ENCODE data around the gene MEG3.

Gene MEG3

DNA sequence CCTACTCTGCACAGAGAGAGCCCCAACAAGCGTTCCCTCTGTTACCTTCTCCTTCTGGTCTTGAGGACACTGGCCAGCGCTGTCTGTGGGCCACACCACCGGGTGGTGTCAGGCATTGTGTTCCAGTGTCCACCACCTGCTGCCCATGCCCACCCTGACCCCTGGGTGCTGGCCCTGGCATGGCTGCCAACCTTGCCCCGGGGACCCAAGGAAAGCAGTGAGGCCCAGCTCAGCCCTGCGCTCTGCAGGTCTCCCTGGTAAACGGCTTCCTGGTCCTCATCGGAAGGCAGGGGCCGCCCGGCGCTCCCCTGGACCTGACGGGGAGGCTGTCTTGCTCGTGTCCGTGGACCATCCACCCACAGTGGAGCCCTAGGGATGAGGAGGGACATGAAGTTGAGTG is 21.8 kb upstream of the MEG3 start:
- Histone ChIP-seq H3K27ac (ENCODE audit: low read depth, low read length) (no peak overlapping the region), H3K56ac (ENCODE audit: low read length) (no peak overlapping the region), H3K79me2 (ENCODE audit: control insufficient read depth, insufficient read depth, low read length) (no peaks in the 10 kb centered on the region), H3K4me2 (ENCODE audit: low read length) (no peak overlapping the region), H3K36me3 (ENCODE audit: control insufficient read depth, insufficient read depth, low read length) (no peaks in the 10 kb centered on the region), H4K8ac (ENCODE audit: low read depth, low read length) (no peak overlapping the region), H2BK120ac (ENCODE audit: low read depth, low read length) (no peak overlapping the region), H3K79me1 (ENCODE audit: low read length) (no peaks in the 10 kb centered on the region), H3K18ac (ENCODE audit: low read length) (no peak overlapping the region), H3K23ac (ENCODE audit: low read length) (no peak overlapping the region), H2BK5ac (ENCODE audit: low read length) (no peak overlapping the region), H3K9ac (ENCODE audit: low read length) (no peak overlapping the region), H3K4me1 (ENCODE audit: control insufficient read depth, low read depth, low read length) (no peaks in the 10 kb centered on the region), H2BK15ac (replicated peaks; ENCODE audit: low read depth) (no peak overlapping the region), H4K5ac (ENCODE audit: low read length) (no peak overlapping the region), H2AK5ac (ENCODE audit: low read length) (no peak overlapping the region), H3K4me3 (ENCODE audit: low read length) (no peak overlapping the region), H3K27me3 (ENCODE audit: insufficient read depth, low read length, poor library complexity) (no peaks in the 10 kb centered on the region), H3K4ac (ENCODE audit: low read depth, low read length) (no peak overlapping the region)
- DNase-seq = no peak
- no CpG with 5 or more reads among the region's 13 CpGs for WGBS (ENCODE audit: extremely low coverage, insufficient coverage, low lambda C conversion rate)

DNA sequence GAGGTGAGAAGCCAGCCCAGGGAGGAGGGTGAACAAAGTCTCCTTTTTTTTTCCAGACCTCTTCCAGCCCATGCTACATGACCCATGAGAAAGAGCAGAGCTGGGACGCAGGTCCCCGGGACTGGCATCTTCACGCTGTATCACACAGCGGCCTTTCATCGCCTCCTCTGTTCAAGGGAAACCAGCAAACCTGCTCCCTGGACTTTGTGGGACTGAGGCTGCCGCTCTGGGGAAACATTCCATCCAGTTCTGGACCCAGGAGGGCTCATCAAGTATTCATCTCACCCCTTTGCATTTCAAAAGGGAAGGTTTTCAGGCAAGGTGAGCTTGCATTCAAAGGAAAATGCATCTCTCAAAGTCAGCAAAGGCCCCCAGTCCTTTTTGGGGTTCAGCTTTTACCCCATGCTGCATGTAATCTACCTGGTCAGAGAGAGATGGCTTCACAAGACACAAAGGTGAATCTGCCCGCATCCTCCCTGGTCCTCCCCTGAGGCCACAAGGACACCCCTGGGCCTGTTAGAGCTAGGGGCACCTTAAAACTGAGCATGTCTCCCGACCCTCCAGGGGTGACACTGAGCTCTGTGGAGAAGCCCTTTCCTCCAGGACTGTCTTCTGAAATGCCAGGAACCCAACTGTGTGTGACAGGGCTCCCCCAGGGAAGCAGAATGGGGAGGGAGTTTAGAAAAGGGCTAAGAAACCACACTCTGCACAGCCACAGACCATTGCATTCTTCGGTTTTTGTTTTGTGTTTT is 21.2 kb upstream of the MEG3 start:
- Histone ChIP-seq H3K9ac (ENCODE audit: low read length) (no peak overlapping the region), H4K8ac (ENCODE audit: low read depth, low read length) (no peak overlapping the region), H3K27me3 (ENCODE audit: insufficient read depth, low read length, poor library complexity) (no peaks in the 10 kb centered on the region), H2BK15ac (replicated peaks; ENCODE audit: low read depth) (no peak overlapping the region), H3K4me2 (ENCODE audit: low read length) (no peak overlapping the region), H2BK120ac (ENCODE audit: low read depth, low read length) (no peak overlapping the region), H2BK5ac (ENCODE audit: low read length) (no peak overlapping the region), H3K23ac (ENCODE audit: low read length) (no peak overlapping the region), H3K18ac (ENCODE audit: low read length) (no peak overlapping the region), H2AK5ac (ENCODE audit: low read length) (no peak overlapping the region), H3K27ac (ENCODE audit: low read depth, low read length) (no peak overlapping the region), H3K79me1 (ENCODE audit: low read length) (no peaks in the 10 kb centered on the region), H3K4me1 (ENCODE audit: control insufficient read depth, low read depth, low read length) (no peaks in the 10 kb centered on the region), H3K79me2 (ENCODE audit: control insufficient read depth, insufficient read depth, low read length) (no peaks in the 10 kb centered on the region), H4K5ac (ENCODE audit: low read length) (no peak overlapping the region), H3K4me3 (ENCODE audit: low read length) (no peak overlapping the region), H3K36me3 (ENCODE audit: control insufficient read depth, insufficient read depth, low read length) (no peaks in the 10 kb centered on the region), H3K56ac (ENCODE audit: low read length) (no peak overlapping the region), H3K4ac (ENCODE audit: low read depth, low read length) (no peak overlapping the region)
- no CpG with 5 or more reads among the region's 9 CpGs for WGBS (ENCODE audit: extremely low coverage, insufficient coverage, low lambda C conversion rate)
- DNase-seq = no peak

DNA sequence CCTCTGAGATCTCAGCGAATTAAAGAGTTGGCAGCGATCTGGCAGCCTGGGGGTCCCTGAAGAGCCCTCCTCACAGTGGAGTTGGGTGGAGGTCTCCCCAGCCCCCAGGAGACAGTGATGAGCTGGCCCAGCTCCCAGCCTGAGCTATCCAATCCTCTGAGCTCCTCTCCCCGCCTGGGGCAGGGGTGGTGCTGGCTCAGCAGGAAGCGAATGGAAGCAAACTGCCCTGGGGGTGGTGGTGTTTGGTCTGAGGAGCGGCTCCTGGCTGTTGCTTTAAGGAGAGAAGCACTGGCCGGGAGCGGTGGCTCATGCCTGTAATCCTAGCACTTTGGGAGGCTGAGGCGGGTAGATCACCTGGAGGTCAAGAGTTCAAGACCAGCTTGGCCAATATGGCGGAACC is 19.5 kb upstream of the MEG3 start:
- no peak overlapping the region for H4K8ac ChIP-seq (ENCODE audit: low read depth, low read length)
- H2BK5ac ChIP-seq (ENCODE audit: low read length) = no peak overlapping the region
- no peaks in the 10 kb centered on the region for H3K79me2 ChIP-seq (ENCODE audit: control insufficient read depth, insufficient read depth, low read length)
- no peak overlapping the region for H3K4ac ChIP-seq (ENCODE audit: low read depth, low read length)
- no peak overlapping the region for H2BK120ac ChIP-seq (ENCODE audit: low read depth, low read length)
- H2BK15ac ChIP-seq (replicated peaks; ENCODE audit: low read depth) = no peak overlapping the region
- no peak overlapping the region for H3K18ac ChIP-seq (ENCODE audit: low read length)
- H3K27me3 ChIP-seq (ENCODE audit: insufficient read depth, low read length, poor library complexity) = no peaks in the 10 kb centered on the region
- DNase-seq = no peak
- H3K4me3 ChIP-seq (ENCODE audit: low read length) = no peak overlapping the region
- no peak overlapping the region for H3K56ac ChIP-seq (ENCODE audit: low read length)
- H3K4me2 ChIP-seq (ENCODE audit: low read length) = no peak overlapping the region
- no peak overlapping the region for H4K5ac ChIP-seq (ENCODE audit: low read length)
- H2AK5ac ChIP-seq (ENCODE audit: low read length) = no peak overlapping the region
- no peak overlapping the region for H3K23ac ChIP-seq (ENCODE audit: low read length)
- H3K79me1 ChIP-seq (ENCODE audit: low read length) = no peaks in the 10 kb centered on the region
- H3K9ac ChIP-seq (ENCODE audit: low read length) = no peak overlapping the region
- no CpG with 5 or more reads among the region's 9 CpGs for WGBS (ENCODE audit: extremely low coverage, insufficient coverage, low lambda C conversion rate)
- H3K36me3 ChIP-seq (ENCODE audit: control insufficient read depth, insufficient read depth, low read length) = no peaks in the 10 kb centered on the region
- no peaks in the 10 kb centered on the region for H3K4me1 ChIP-seq (ENCODE audit: control insufficient read depth, low read depth, low read length)
- H3K27ac ChIP-seq (ENCODE audit: low read depth, low read length) = no peak overlapping the region

DNA sequence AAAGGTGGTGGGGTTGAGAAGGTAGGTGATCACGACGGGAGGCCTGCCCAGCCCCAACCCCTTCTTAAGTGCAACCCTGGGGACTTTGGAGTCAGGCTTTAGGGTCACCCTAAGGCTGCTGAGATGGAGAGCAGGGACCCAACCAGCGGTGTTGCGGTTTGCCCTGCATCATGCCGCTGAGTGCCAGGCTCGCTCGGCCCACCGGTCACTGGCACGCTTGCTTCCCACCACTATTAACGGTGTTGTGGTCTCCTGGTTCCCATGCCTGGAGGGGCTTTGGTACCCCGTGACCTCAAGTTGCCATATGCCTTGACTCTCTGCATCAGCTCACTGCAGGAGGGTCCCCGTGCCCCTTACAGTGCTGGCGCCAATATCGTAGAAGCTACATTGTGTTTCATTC is 18.4 kb upstream of the MEG3 start:
- Histone ChIP-seq H3K4me3 (ENCODE audit: low read length) (no peak overlapping the region), H2BK5ac (ENCODE audit: low read length) (no peak overlapping the region), H4K8ac (ENCODE audit: low read depth, low read length) (no peak overlapping the region), H2AK5ac (ENCODE audit: low read length) (no peak overlapping the region), H3K79me1 (ENCODE audit: low read length) (no peaks in the 10 kb centered on the region), H3K36me3 (ENCODE audit: control insufficient read depth, insufficient read depth, low read length) (no peaks in the 10 kb centered on the region), H3K9ac (ENCODE audit: low read length) (no peak overlapping the region), H3K23ac (ENCODE audit: low read length) (no peak overlapping the region), H3K18ac (ENCODE audit: low read length) (no peak overlapping the region), H3K27me3 (ENCODE audit: insufficient read depth, low read length, poor library complexity) (no peaks in the 10 kb centered on the region), H3K4ac (ENCODE audit: low read depth, low read length) (no peak overlapping the region), H3K27ac (ENCODE audit: low read depth, low read length) (no peak overlapping the region), H3K4me2 (ENCODE audit: low read length) (no peak overlapping the region), H2BK15ac (replicated peaks; ENCODE audit: low read depth) (no peak overlapping the region), H3K79me2 (ENCODE audit: control insufficient read depth, insufficient read depth, low read length) (no peaks in the 10 kb centered on the region), H4K5ac (ENCODE audit: low read length) (no peak overlapping the region), H2BK120ac (ENCODE audit: low read depth, low read length) (no peak overlapping the region), H3K56ac (ENCODE audit: low read length) (no peak overlapping the region), H3K4me1 (ENCODE audit: control insufficient read depth, low read depth, low read length) (no peaks in the 10 kb centered on the region)
- no CpG with 5 or more reads among the region's 14 CpGs for WGBS (ENCODE audit: extremely low coverage, insufficient coverage, low lambda C conversion rate)
- DNase-seq = no peak

DNA sequence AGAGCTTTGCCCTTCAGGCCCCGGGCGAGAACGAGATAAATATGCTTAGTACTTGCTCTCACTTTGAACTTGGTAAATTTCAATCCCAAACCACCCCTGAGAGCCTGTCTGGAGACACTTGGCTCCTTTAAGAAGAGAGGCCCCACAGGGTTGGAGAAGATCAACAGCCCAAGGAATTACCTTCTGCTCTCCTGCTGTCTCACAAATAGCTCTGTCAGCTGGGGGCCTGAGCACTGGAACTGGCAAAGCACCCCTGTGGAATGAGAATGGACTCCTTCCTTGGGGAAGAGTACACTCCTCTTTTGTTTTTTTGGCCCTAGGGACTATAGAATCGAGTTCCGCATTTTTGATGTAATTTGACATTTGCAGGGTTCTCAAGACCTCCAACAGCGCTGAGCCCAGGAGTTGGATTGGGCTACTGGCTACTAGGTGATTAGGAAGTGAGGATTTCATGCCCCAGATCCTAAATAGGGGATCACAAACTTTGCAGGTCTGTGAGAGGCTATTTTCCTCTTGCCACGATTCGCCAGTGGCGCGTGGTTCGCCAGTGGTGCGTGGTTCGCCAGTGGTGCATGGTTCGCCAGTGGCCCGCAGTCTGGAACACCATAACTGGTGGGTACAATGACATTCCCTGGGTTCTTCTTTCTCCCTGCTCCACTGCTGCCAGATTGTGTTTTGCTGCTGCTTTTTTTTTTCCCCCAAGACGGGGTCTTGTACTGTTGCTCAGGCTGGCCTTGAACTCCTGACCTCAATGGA is 17.8 kb upstream of the MEG3 start:
- no CpG with 5 or more reads among the region's 16 CpGs for WGBS (ENCODE audit: extremely low coverage, insufficient coverage, low lambda C conversion rate)
- H3K36me3 ChIP-seq (ENCODE audit: control insufficient read depth, insufficient read depth, low read length) = no peaks in the 10 kb centered on the region
- no peak overlapping the region for H3K4me2 ChIP-seq (ENCODE audit: low read length)
- no peaks in the 10 kb centered on the region for H3K79me2 ChIP-seq (ENCODE audit: control insufficient read depth, insufficient read depth, low read length)
- no peaks in the 10 kb centered on the region for H3K79me1 ChIP-seq (ENCODE audit: low read length)
- H3K27me3 ChIP-seq (ENCODE audit: insufficient read depth, low read length, poor library complexity) = no peaks in the 10 kb centered on the region
- no peak overlapping the region for H4K8ac ChIP-seq (ENCODE audit: low read depth, low read length)
- no peaks in the 10 kb centered on the region for H3K4me1 ChIP-seq (ENCODE audit: control insufficient read depth, low read depth, low read length)
- H2AK5ac ChIP-seq (ENCODE audit: low read length) = no peak overlapping the region
- no peak overlapping the region for H3K18ac ChIP-seq (ENCODE audit: low read length)
- no peak for DNase-seq
- H2BK5ac ChIP-seq (ENCODE audit: low read length) = no peak overlapping the region
- H2BK15ac ChIP-seq (replicated peaks; ENCODE audit: low read depth) = no peak overlapping the region
- no peak overlapping the region for H3K4ac ChIP-seq (ENCODE audit: low read depth, low read length)
- H2BK120ac ChIP-seq (ENCODE audit: low read depth, low read length) = no peak overlapping the region
- no peak overlapping the region for H3K27ac ChIP-seq (ENCODE audit: low read depth, low read length)
- H3K9ac ChIP-seq (ENCODE audit: low read length) = no peak overlapping the region
- no peak overlapping the region for H4K5ac ChIP-seq (ENCODE audit: low read length)
- no peak overlapping the region for H3K4me3 ChIP-seq (ENCODE audit: low read length)
- H3K23ac ChIP-seq (ENCODE audit: low read length) = no peak overlapping the region
- no peak overlapping the region for H3K56ac ChIP-seq (ENCODE audit: low read length)

Data from mesendoderm (in vitro differentiated cells).